Mesenteric fat pad (tissue), 1 donor: ENCODE measurements around the gene GYG2. TPM values are rescaled to one million over a fixed set of nuclear protein-coding genes. Genes with fewer than 3 reads are reported as not detected.

Source experiments
- total RNA-seq: library from RNA; stranded (reverse); fragmentation: NEBNext Ultra II Directional; extraction: Animal tissue kit (Norgen Biotek cat#: 25700); gene quantifications from one replicate; pipeline ENCODE4 v1.2.1, GENCODE V29; 2021
- donor health status: DM: yes; HTN: yes; CAD: no.

The GYG2 gene
- total RNA-seq, 1 donor from 2014 or later, result 377 TPM

Other genes with a start within 250 kb of the GYG2 start
- gene CD99, start 137.6 kb upstream of the GYG2 start, total RNA-seq, result 398 TPM
- gene XG, start 76.9 kb upstream of the GYG2 start, total RNA-seq, result 3.4 TPM
- gene ARSD, start 100.4 kb downstream of the GYG2 start, total RNA-seq, result 33.0 TPM
- gene ARSH, start 177.6 kb downstream of the GYG2 start, total RNA-seq, result not detected
- not detected for gene ARSF, start 212.5 kb downstream of the GYG2 start, total RNA-seq